GM19099 (cell line): ENCODE results near the gene TTC9B.

Experiments used
- POLR2A ChIP-seq: IDR thresholded peaks from 3 replicates; pipeline ENCODE4 v1.6.1; 2011; ENCODE audit warnings: low read depth; ENCODE audit not compliant: insufficient read length; ENCODE audit errors: extremely low read depth

TTC9B gene

DNA sequence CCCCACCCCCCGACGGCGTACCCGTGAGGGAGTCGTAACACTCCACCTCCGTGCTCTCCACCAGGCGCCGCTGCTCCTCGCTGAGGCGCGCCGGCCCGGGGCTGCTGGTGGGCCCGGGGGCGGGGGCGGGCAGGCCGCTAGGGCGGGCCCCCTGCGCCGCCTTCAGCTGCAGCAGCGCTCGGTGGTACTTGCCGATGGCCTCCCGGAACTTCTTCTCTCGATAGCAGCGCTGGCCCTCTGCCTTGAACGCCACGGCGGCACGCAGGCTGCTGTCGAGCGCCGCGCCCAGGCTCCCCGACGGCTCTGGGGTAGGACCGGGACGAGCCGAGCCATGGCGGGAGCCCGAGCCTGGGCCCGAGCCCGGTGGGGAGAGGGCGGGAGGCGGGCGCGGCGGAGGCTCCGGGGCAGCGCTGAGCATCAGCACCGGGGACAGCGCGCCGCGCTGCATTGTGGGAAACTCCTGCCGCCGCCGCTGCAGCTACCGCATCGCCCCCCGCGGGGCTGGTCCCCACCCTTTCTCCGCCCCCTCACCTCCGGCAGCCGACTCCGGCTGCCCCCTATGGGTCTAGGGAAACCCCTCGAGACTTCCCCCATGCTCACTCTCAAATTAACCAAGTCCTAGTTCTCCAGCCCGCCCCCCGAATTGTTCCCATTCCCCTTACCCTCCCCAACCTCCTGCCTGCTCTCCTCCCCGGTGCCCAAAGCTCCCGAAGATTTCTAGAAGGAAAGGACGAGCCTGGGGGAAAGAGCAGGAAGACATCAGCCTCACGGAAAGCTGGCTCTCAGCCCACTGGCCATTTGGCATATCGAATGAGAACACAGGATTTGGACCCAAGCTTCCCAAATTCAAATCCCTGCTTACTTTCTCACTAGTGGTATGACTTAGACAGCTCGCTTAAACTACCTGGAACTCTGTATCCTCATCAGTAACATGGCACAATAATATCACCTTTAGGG, at the start of gene TTC9B:
TTC9B (minus strand) TSS at position 451 of the 957 bp plus-strand sequence; CDS start at position 448, 3 bp downstream.
- no peak for TF ChIP-seq POLR2A

DNA sequence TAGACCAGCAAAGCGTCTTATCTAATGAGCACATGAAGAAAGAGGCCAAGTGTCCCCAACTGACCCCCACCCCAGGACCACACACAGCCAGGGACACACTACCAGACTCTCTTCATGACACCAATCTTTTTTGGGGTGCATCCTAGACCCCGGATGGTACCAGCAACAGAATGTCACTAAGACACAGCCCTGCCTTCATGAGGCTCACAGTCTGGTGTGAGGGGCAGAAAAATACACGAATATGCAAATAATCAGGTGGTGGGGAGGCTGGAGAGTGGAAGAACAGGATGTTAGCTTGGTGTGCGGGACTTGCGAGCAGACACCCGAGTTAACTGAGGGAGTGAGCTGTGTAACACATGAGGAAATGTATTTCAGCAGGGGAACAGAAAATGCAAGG, 49.4 kb upstream of the TTC9B start:
- TF ChIP-seq POLR2A, result no peak

DNA sequence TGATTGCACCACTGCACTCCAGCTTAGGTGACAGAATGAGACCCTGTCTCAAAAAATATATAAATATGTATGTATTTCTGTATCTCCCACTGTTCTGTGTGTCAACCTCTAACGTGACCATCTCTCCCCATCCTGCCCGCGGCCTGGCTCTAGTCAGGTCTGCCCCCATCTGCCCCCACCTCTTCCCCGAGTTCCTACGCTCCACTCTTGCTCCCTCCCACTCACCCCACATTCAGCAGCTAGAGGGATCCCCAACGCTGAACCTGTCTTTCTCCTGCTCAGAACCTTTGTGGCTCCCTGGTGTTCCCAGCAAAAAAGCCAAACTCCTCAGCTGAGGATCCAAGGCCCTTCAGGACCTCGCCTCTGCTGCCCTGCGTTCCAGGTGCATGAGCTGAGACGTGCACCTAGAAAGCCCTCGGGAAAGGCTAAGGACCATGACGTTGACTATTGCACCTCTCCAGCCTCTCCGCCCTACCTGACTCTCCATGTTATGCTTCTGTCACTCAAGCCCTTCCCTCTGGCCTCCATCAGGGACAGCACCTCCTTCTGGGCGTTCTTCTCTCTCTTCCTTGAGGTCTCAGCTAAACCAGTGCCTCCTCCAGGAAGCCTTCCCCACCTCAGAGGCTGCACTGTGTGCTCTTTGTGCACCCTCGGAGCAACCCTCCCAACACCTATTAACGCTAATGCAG, 48.9 kb upstream of the TTC9B start:
- TF ChIP-seq POLR2A, result no peak

DNA sequence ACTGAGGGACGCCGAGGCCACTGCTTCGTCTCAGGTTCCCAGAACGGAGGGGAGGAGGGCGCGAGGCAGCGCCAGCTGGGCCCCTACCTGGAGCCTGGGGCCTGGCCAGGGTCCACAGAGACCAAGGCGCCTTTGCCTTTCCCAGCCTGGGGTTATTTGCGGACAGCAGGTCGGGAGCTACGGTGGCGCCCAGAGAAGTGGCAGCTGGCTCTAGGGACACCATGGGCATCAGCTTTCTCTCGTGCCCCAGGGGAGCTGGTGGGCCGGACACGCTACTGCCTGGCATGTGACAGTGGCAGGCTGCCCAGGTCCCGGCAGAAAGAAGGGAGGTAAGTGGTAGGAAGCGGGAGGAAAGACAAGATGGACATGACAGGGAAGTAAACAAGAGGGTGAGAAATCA, 47.9 kb upstream of the TTC9B start:
- TF ChIP-seq POLR2A, result no peak

DNA sequence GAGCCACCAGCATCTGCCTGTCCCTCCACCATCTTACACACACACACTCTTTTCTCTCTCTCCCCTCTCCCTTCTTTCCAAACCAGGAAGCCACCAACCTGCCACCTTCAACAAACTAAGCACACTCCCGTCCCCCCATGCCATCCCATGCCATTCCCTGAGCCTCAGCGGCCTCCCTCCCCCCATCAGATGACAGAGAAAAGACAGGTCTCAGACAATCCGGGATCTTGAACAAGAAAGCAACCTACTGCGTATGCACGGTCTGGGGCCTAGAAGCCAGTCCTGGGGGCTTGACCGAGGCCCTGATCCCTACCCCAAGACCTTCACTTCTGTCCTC, 47.5 kb upstream of the TTC9B start:
- no peak for TF ChIP-seq POLR2A

DNA sequence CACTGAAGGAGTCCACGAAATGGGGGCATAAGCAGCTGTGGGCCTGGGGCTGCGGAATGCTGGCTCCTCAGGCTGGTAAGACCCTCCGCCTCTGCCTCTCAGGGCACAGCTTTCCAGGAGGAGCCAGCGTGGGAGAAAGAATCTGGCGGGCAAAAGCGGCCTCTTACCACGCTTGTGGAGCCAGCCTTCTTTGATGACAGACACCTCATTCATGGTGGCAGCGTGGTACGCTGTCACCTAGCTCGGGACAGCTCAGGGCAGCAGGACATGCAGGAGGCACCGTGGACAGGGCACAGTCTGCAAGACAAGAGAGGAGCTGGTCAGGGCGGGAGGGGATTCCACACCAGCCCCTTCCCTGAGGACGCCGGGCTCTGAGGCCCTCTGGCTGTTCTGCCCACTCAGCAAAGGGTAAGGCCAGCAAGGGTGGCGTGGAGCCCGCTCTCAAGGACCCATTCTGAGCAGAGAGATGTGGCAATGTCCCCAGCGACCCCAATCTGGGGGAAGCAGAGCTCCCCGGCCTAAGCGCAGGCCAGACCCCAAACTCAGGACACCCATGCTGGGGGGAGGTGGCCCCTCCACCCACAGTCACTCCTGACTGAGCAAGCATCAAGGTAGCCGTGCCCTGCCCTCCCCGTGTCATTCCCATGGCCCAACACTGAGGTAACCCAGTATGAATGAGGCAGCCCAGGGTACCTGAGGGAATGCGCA, 47.0 kb upstream of the TTC9B start:
- no peak for TF ChIP-seq POLR2A

DNA sequence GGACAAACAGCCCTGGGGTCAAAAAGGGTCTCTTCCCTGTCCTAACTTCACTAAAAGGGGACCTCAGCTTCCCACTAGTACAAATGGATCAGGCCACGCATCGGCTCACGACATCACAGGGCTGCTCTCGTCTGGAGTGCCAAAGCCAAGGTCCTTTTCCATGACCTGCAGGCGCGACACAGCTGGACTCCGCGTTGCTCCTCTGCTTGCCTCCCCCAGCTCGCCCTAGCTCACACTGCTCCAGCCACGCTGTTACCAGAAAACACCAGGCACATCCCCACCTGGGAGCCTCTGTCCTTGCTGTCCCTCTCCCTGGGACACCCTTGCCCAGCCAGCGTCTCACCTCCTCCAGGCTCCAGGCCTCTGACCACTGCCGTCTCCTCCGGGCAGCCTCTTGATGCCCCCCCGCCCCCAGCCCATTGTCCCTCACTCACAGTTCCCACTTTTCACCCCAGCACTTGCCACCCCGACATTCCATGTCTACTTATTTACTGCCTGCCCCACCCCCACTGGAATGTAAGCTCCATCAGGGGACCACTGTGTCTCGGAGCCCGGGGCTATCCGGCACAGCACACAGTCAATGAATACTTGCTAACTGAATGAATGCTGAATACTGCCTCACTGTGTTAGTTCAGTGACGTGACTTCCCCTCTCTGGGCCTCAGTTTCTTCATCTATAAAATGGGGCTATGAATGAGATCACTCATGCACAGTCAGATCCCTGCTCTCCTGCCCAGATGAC, 46.3 kb upstream of the TTC9B start:
- no peak for TF ChIP-seq POLR2A

DNA sequence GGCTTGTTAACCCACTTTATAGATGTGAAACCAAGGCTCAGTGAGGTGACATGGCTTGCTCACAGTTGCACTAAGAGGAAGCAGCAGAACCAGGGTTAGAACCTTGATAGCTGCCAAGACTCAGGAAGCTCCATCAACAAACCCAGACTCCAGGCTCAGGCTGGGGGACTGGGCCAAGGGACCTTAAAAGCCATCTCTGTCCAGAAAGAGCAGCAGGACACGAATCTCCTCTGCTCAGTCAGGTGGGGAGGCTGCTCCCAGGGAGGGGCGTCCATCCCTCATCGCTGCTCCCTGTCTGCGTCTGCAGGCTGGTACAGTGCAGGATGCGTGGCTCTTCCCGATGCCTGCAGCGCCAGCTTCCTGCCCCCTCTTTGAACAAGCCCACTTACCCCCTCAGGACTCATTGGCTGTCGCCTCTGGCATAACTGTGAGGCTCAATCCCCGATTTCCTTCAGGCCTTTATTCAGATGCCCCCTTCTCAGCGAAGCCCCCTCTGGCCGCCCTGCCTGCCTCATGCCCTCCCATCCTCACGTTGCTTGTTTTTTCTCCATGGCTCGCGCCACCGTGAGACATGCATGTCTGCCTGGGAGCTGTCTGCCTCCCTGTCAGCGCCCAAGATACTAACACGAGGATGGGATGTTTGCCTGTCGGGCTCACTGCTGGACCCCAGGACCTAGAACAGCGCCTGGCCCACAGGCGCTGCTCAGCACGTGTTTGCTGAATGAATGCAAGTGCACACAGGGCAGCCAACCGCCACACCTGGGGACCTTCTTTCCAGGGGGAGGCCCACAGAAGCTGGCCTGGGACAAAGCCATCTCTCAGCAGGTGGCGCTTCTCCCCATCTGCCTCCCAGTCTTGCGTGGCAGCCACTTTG, 45.5 kb upstream of the TTC9B start:
- no peak for TF ChIP-seq POLR2A

DNA sequence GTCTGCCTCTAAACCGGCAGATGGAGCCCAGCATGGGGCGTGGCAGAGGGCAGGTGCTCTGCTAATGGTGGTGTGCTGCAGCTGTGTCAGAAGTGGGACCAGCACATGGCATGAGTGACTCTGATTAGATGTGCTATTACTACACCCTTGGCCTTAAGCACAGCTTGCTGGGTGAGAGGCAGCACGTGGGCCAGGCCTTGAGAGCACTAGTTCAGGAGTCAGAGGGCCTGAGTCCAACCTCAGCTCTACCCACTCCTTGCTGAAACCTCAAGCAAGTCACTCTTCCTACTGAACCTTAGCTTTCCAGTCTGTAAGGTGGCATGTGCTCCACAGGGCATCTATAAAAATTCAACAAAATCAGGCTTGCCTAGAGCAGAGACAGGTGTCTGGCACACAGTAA, 44.2 kb upstream of the TTC9B start:
- no peak for TF ChIP-seq POLR2A

DNA sequence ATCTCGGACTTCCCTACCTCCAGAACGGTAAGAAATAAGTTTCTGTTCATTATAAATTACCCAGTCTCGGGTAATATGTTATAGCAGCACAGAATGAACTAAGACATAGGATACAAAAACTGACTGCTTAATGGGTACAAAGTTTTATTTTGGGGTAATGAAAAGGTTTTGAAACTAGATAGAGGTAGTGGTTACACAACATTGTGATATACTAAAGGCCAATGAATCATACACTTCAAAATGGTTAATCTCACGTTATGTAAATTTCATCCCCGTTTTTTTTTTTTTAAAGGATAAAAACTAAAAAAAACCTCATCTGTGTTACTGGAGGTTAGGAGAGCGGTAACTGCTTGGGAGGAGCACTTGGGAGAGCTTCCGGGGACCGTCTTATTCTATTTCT, 43.4 kb upstream of the TTC9B start:
- no peak for TF ChIP-seq POLR2A

DNA sequence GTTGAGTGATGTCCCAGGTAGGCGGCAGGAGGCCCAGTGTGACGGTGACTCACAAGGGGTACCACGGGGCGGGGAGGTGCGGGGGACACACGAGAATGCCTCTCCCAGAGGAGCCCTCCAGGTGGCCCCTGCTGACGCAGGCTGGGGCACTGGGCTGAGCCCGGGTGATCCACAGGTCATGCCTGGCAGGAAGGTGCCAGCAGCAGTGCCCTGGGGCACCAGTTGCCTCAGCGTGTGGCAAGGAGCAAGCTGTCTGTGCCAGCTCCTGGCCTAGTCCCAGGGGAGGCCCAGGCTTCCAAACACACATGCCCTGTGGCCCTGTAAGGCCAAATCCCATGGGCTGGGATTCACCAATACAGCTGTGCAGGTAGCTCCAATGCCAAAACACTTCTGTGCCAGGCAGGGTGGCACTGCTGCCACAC, 38.9 kb upstream of the TTC9B start:
- TF ChIP-seq POLR2A, result no peak

DNA sequence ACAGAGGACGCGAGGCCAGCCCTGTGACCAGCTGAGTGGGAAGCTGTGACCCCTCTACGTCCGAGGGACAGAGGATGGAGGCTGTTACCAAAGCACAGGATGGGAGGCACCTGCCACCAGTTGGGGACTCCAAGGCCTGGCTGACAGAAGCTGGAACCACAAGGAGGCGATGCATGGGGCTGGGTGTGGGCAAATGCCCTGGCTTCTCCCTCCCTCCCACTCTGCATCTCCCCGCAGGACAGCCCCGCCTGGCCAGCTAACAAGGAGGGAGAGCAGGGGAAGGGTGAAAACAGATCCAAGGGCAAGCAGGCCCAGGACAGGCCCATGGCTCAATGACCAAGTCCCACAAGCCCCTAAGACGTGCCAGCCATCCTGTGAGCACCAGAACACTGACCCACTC, 38.3 kb upstream of the TTC9B start:
- no peak for TF ChIP-seq POLR2A

DNA sequence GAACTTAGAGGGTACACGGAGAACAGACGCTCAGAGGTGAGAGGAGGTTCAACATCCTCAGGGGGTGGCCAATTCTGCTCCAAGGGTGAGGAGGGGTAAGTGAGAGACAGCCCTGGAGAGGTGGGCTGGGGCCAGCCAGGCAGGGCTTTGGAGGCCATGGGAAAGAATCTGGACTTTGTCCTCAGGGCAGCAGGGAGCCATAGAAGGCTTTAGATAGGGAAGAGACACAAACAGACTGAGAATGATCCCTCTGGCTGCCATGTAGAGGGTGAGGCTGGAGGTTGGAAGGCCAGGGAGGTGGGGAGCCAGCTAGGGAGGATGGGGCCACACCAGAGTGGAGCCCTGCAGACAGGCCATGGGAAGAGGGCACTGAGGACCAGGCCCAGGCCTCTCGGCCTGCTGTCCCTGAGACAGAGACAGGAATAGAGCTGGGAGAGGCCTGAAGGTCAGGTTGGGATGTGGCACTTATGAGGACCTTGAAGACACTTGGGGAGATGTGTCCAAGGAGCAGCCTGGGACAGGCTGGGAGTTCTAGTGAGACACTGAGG, 37.5 kb upstream of the TTC9B start:
- no peak for TF ChIP-seq POLR2A

DNA sequence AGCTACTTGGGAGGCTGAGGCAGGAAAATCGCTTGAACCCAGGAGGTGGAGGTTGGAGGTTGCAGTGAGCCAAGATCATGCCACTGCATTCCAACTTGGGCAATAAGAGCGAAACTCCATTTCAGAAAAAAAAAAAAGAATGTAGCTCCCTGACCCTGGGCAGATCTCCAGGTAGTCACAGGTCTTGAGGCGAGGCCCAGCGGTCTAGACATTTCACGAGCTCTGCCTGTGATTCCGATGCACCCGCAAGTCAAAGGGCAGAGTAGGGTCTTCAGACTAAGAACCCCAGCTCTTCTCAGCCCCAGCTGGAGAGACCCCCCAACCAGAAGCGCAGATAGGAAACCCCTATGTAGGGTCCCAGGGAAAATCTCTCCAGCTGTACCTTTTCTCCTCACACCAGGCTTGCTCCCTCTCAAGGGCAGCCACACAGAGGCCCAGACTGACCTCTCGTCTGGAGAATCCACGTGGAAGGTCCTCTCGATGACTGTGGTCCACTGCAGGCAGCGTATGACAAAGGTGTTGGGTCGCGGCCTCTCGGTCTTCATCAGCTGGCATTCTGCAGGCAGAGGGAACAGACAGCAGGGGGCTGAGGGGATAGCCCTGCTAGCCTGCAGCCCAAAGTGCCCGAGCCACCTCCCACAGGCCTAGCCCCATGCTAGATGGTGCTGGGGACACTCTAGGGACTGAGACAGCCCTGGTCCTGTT, 36.7 kb upstream of the TTC9B start:
- no peak for TF ChIP-seq POLR2A

DNA sequence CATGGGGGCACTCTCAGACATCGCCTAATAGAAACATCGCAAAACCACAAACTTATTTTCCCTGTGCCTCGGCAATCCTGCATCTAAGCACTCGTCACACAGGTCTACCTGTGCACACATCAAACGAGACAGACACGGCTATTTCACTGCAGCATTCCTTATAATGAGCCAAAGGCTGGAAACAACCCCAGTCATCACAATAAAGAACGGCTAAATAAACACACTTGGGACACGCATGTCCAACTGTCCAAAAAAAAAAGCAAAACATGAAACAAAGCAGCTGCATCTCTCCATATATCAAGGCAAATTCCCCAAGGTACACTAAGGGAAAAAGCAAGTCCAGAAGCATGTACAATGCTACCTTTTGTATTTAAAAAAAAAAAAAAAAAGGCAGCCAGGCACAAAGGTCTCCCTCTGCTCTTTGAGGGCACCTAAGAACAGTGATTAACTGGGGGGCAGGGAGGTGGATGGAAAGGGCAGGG, 35.5 kb upstream of the TTC9B start:
- TF ChIP-seq POLR2A, result no peak
